GM21825 (cell line): ENCODE results near the gene OCLN.
"Not testable (repeated sequence)": the region's sequence is repeated elsewhere in the genome, so short reads cannot be mapped to it uniquely, and the experiment has no call there.

Source experiments
- ATAC-seq: cut with Tn5 transposase; IDR thresholded peaks from one replicate; pipeline ENCODE4 v1.9.1; 2021; ENCODE audit warnings: mild to moderate bottlenecking, moderate library complexity; ENCODE audit not compliant: unreplicated experiment

Gene OCLN

GRCh38 chr5:69527128-69527770 lies 34.7 kb downstream of the OCLN start:
- ATAC-seq = no peak

DNA sequence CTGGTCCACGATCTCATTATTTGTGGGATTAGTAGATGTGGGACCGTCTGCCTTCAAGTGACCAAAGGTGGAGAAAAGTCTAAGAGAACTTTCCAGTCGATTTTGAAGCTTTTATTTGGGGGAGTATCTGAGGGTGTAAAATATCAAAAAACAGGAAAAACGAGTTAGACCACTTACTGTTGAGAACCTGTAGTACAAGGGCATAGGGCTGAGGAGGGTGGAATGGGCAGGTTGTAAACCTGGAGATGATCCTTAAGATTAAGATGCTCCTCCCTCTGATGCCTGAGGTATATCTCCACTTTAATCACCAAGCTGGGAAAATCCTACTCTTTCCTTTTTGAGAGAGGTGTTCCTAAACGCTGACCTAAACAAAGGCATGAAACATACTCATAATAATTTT lies 35.4 kb downstream of the OCLN start:
- no peak for ATAC-seq

DNA sequence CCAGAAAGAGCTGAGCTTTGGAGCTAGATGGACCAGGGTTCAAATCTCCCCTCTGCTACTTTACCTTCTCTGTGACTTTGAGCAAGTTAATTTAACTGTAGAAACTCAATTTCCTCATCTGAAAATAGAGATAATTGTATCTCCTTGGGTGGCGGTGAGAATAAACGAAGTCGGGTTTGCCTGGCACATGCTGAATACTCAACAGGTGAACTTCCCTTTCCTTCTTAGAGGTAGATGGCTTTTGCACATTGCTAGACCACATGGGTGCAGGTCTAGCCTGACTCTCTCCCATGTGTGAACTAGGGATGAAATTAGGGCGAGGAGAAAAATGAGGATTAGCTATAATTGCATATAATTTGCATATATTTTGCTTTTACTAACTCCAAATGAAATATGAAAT lies 36.0 kb downstream of the OCLN start:
- ATAC-seq = no peak

- ATAC-seq = no peak
Observed at GRCh38 chr5:69530561-69531405, 38.2 kb downstream of the OCLN start.

DNA sequence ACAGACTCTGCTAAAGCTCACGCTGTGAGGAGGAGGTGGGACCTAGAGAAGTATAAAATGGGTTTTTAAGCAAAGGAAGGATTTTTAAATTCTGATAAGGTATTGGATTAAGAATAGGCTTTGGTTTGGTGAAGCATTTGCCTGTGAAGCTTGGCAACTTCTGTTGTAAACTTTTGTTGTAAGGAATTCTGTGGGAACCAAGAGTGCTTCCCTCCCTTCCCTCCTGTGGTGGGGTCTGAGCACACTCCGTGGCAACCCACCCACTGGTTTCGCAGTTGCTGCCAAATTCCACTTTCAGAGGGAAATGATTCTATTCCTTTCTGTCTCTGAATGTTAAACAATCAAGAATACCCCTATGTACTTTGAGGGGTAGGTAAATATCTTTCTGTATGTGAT lies 38.8 kb downstream of the OCLN start:
- no peak for ATAC-seq

GRCh38 chr5:69537911-69538310 lies 45.3 kb downstream of the OCLN start:
- ATAC-seq = not testable (repeated sequence)

GRCh38 chr5:69538735-69539134 lies 46.1 kb downstream of the OCLN start:
- not testable (repeated sequence) for ATAC-seq

GRCh38 chr5:69541347-69541746 lies 48.8 kb downstream of the OCLN start:
- ATAC-seq = not testable (repeated sequence)

GRCh38 chr5:69542838-69543618 lies 50.4 kb downstream of the OCLN start:
- ATAC-seq = not testable (repeated sequence)

DNA sequence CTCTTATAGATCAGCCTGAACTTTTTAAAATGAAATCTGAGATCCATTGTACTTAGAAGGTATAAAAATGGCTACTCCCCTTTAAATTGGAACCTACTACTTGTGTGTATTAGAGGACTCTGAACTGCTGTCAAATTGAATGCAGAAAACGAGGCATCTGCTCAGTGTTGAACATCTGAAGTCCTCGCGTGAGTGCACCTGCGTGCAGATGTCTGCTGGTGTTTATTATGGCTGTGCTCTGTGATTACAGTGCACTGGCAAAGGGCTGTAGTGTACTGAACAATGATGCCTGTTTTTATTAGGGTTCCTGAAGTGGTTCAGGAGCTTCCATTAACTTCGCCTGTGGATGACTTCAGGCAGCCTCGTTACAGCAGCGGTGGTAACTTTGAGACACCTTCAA lies 52.0 kb downstream of the OCLN start:
- ATAC-seq = not testable (repeated sequence)

GRCh38 chr5:69559908-69560330 lies 67.3 kb downstream of the OCLN start, which contains the start of gene GTF2H2C:
TSS of gene GTF2H2C (plus strand) at chr5:69560191. CDS start at chr5:69565133, 4,942 bp downstream.
- peak; percentile 98 for ATAC-seq

DNA sequence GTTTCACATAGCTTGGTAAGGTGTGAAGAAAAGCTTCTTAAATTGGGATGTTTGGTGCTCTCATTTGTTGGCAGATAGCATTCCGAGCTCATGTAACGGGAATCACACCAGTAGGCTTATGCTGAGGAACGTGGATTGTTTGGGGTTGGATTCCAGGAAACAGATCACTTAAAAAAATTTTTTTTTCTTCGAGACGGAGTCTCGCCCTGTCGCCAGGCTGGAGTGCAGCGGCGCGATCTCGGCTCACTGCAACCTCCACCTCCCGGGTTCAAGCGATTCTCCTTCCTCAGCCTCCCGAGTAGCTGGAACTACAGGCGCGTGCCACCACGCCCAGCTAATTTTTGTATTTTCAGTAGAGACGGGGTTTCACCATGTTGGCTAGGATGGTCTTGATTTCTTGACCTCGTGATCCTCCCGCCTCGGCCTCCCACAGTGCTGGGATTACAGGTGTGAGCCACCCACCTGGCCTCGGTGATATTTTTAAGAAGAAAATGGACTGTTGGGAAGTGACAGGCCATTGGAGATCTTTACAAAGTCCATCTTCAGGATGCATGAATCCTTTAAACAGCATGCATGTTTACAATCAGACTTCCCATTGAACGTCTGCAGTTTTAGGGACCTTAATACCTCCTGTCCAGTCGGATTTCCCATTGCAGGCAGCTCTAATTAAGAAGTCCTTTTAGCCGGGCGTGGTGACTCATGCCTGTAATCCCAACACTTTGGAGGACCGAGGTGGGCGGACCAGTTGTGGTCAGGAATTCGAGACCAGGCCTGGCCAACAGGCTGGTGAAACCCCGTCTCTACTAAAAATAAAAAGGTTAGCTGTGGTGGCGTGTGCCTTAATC lies 68.2 kb downstream of the OCLN start:
- ATAC-seq = not testable (repeated sequence)

DNA sequence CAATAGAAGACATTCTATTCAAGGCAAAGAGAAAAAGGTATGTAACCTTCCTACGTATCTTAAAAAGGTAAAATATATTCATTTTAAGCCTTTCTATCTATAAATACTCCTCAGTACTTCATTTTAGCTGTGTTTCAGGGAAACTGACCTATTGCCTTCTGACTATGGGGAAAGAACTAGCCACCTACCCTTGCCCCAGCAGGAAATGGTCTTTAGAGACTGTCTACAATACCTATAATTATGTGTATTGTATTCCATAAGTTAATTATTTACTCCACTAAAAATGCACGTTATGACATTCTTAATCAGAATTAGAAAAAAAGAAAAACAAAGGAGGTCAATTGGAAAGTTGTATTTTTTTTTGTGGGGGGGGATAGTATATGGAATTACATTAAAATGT lies 73.6 kb downstream of the OCLN start:
- ATAC-seq = not testable (repeated sequence)

DNA sequence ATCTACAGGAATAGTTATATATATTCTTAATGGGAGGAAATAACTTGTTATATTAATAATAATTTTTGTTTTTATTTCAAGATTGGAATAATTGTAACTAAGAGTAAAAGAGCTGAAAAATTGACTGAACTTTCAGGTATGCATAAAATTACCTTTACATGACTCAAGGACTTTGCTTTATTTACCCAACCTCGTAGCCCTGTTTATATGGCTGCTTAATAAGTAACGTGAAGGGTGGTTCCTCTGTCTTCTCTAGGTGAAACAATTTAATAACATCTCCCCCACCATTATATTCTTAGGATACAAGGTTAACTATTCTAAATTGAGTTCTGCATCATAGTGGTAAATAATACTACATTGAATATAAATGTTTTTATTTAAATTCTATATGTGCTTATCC lies 75.5 kb downstream of the OCLN start:
- ATAC-seq = not testable (repeated sequence)

DNA sequence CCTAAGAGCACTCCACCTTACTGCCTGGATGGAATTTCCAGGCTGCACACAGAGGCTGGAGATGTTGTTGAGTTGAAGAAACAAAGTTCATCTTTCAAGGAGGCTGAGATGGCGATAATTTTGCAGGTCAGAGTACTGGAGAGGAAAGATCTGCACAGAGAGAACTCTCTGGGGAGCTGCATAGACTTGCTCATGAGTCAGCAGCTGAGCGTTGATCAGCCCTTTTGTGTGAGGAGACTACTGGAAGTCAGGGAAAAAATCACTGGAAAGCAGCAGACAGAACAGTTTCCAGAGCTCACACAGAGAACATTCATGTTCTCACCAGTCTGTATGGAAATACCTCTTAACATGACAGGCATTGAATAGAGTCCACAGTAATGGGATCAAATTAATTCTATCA lies 90.8 kb downstream of the OCLN start:
- ATAC-seq = not testable (repeated sequence)

- not testable (repeated sequence) for ATAC-seq
Observed at GRCh38 chr5:69596114-69596840, 103.7 kb downstream of the OCLN start.

GRCh38 chr5:69601947-69602346 lies 109.4 kb downstream of the OCLN start:
- ATAC-seq = peak; percentile 83

GRCh38 chr5:69606839-69607238 lies 114.2 kb downstream of the OCLN start:
- not testable (repeated sequence) for ATAC-seq
